WTC11 (cell line): Measurements from ENCODE around the gene SLC9A2.

ENCODE experiments used
- CREB1 ChIP-seq: sonication (generic); formaldehyde crosslinking; IDR thresholded peaks from 2 replicates; pipeline ENCODE4 v1.8.0; 2023; ENCODE audit warnings: mild to moderate bottlenecking, missing genetic modification reagents
- KAT7 ChIP-seq: sonication (generic); formaldehyde crosslinking; IDR thresholded peaks from 2 replicates; pipeline ENCODE4 v1.8.1; 2023; ENCODE audit warnings: missing genetic modification reagents, mild to moderate bottlenecking, borderline replicate concordance
- MYBL2 ChIP-seq: sonication (generic); formaldehyde crosslinking; IDR thresholded peaks from 2 replicates; pipeline ENCODE4 v1.8.1; 2023; ENCODE audit warnings: mild to moderate bottlenecking, moderate library complexity, missing genetic modification reagents
- NFYB ChIP-seq: sonication (generic); formaldehyde crosslinking; conservative IDR thresholded peaks from 2 replicates; pipeline ENCODE4 v1.8.0; 2022; ENCODE audit warnings: low read depth, missing genetic modification reagents
- NR2C2 ChIP-seq: sonication (generic); formaldehyde crosslinking; IDR thresholded peaks from 2 replicates; pipeline ENCODE4 v1.8.0; 2022; ENCODE audit warnings: mild to moderate bottlenecking, missing genetic modification reagents
- NR3C1 ChIP-seq: sonication (generic); formaldehyde crosslinking; conservative IDR thresholded peaks from 2 replicates; pipeline ENCODE4 v1.8.1; 2023; ENCODE audit warnings: low read depth, mild to moderate bottlenecking, missing genetic modification reagents
- TCF7 ChIP-seq: sonication (generic); formaldehyde crosslinking; IDR thresholded peaks from 2 replicates; pipeline ENCODE4 v1.8.0; 2022; ENCODE audit warnings: mild to moderate bottlenecking, low read depth, missing genetic modification reagents, moderate library complexity
- ZBTB21 ChIP-seq: sonication (generic); formaldehyde crosslinking; IDR thresholded peaks from 2 replicates; pipeline ENCODE4 v1.8.1; 2023; ENCODE audit warnings: mild to moderate bottlenecking, missing genetic modification reagents, borderline replicate concordance
- ZNF219 ChIP-seq: sonication (generic); formaldehyde crosslinking; IDR thresholded peaks from 2 replicates; pipeline ENCODE4 v1.8.0; 2023; ENCODE audit warnings: missing genetic modification reagents, mild to moderate bottlenecking, borderline replicate concordance
- ZNF396 ChIP-seq: fragments of 250-450 bp; sonication (Bioruptor Pico); IDR thresholded peaks from 2 replicates; pipeline ENCODE4 v1.8.0; 2021; ENCODE audit warnings: mild to moderate bottlenecking, moderate library complexity, borderline replicate concordance
- TF ChIP-seq, protein P1 (sequence below): fragments of 200-600 bp; IDR thresholded peaks from 2 replicates; pipeline ENCODE4 v1.8.0; 2022; ENCODE audit warnings: antibody characterized with exemption
- TF ChIP-seq, protein P2 (sequence below): sonication (generic); formaldehyde crosslinking; IDR thresholded peaks from 2 replicates; pipeline ENCODE4 v1.8.1; 2022; ENCODE audit warnings: mild to moderate bottlenecking, moderate library complexity, missing genetic modification reagents
- TF ChIP-seq, protein P3 (sequence below): sonication (generic); formaldehyde crosslinking; IDR thresholded peaks from 2 replicates; pipeline ENCODE4 v1.8.0; 2022; ENCODE audit warnings: mild to moderate bottlenecking, missing genetic modification reagents
- TF ChIP-seq, protein P4 (sequence below): sonication (generic); formaldehyde crosslinking; IDR thresholded peaks from 2 replicates; pipeline ENCODE4 v1.8.1; 2022; ENCODE audit warnings: missing genetic modification reagents, borderline replicate concordance

DNA sequence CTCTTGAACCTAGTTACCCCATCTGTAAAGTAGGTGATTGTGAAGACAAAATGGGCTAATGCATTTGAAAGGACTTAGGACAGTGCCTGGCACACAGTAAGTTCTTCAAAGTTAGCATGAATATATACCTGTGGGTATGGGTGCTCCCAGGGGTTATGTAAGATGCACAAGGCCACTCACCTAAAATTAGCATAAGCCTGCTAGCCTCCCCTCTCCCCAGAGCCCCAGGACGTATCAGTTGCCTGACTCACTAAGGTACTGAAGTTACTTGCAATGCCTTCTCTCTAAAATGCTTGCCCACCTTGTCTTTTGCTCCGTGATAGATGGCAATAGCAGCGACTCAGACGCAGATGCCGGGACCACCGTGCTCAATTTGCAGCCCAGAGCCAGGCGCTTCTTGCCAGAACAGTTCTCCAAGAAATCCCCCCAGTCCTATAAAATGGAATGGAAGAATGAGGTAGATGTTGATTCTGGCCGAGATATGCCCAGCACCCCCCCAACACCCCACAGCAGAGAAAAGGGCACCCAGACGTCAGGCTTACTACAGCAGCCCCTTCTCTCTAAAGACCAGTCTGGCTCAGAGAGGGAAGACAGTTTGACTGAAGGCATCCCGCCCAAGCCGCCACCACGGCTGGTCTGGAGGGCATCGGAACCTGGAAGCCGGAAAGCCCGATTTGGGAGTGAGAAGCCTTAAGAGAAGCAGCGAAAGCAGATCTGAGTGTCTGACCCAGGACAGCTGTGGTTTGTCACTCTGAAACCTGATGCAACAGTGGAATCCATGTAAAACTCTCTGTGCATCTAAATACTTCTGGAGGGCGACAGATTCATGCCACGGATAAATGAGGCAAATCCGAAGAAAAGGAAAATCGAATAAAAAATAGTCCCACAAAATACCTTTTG is 88.7 kb downstream of the SLC9A2 start:
- no peak for TF ChIP-seq NFYB (CRISPR knock-in tag)
- no peak for TF ChIP-seq ZBTB21 (CRISPR knock-in tag)
- TF ChIP-seq, protein P1, sequence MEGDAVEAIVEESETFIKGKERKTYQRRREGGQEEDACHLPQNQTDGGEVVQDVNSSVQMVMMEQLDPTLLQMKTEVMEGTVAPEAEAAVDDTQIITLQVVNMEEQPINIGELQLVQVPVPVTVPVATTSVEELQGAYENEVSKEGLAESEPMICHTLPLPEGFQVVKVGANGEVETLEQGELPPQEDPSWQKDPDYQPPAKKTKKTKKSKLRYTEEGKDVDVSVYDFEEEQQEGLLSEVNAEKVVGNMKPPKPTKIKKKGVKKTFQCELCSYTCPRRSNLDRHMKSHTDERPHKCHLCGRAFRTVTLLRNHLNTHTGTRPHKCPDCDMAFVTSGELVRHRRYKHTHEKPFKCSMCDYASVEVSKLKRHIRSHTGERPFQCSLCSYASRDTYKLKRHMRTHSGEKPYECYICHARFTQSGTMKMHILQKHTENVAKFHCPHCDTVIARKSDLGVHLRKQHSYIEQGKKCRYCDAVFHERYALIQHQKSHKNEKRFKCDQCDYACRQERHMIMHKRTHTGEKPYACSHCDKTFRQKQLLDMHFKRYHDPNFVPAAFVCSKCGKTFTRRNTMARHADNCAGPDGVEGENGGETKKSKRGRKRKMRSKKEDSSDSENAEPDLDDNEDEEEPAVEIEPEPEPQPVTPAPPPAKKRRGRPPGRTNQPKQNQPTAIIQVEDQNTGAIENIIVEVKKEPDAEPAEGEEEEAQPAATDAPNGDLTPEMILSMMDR = no peak
- no peak for TF ChIP-seq KAT7 (CRISPR knock-in tag)
- TF ChIP-seq CREB1 (CRISPR knock-in tag) = no peak
- no peak for TF ChIP-seq TCF7 (CRISPR knock-in tag)
- no peak for TF ChIP-seq MYBL2 (CRISPR knock-in tag)
- TF ChIP-seq, protein P2, sequence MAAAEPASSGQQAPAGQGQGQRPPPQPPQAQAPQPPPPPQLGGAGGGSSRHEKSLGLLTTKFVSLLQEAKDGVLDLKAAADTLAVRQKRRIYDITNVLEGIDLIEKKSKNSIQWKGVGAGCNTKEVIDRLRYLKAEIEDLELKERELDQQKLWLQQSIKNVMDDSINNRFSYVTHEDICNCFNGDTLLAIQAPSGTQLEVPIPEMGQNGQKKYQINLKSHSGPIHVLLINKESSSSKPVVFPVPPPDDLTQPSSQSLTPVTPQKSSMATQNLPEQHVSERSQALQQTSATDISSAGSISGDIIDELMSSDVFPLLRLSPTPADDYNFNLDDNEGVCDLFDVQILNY (CRISPR knock-in tag) = no peak
- TF ChIP-seq, protein P3, sequence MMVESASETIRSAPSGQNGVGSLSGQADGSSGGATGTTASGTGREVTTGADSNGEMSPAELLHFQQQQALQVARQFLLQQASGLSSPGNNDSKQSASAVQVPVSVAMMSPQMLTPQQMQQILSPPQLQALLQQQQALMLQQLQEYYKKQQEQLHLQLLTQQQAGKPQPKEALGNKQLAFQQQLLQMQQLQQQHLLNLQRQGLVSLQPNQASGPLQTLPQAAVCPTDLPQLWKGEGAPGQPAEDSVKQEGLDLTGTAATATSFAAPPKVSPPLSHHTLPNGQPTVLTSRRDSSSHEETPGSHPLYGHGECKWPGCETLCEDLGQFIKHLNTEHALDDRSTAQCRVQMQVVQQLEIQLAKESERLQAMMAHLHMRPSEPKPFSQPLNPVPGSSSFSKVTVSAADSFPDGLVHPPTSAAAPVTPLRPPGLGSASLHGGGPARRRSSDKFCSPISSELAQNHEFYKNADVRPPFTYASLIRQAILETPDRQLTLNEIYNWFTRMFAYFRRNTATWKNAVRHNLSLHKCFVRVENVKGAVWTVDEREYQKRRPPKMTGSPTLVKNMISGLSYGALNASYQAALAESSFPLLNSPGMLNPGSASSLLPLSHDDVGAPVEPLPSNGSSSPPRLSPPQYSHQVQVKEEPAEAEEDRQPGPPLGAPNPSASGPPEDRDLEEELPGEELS = no peak
- no peak for TF ChIP-seq NR3C1 (CRISPR knock-in tag)
- TF ChIP-seq, protein P4, sequence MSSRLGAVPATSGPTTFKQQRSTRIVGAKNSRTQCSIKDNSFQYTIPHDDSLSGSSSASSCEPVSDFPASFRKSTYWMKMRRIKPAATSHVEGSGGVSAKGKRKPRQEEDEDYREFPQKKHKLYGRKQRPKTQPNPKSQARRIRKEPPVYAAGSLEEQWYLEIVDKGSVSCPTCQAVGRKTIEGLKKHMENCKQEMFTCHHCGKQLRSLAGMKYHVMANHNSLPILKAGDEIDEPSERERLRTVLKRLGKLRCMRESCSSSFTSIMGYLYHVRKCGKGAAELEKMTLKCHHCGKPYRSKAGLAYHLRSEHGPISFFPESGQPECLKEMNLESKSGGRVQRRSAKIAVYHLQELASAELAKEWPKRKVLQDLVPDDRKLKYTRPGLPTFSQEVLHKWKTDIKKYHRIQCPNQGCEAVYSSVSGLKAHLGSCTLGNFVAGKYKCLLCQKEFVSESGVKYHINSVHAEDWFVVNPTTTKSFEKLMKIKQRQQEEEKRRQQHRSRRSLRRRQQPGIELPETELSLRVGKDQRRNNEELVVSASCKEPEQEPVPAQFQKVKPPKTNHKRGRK (CRISPR knock-in tag) = no peak
- TF ChIP-seq NR2C2 (CRISPR knock-in tag) = no peak
- TF ChIP-seq ZNF396 (CRISPR knock-in tag) = no peak
- TF ChIP-seq ZNF219 (CRISPR knock-in tag) = no peak
